ENCODE data around the gene CSMD2. TPM values are rescaled to one million over a fixed set of nuclear protein-coding genes. Genes with fewer than 3 reads are reported as not detected.

Gene CSMD2
- polyA plus RNA-seq, 1 of the 3 experiments (the other 2 are of a cell fraction) = not detected

DNA sequence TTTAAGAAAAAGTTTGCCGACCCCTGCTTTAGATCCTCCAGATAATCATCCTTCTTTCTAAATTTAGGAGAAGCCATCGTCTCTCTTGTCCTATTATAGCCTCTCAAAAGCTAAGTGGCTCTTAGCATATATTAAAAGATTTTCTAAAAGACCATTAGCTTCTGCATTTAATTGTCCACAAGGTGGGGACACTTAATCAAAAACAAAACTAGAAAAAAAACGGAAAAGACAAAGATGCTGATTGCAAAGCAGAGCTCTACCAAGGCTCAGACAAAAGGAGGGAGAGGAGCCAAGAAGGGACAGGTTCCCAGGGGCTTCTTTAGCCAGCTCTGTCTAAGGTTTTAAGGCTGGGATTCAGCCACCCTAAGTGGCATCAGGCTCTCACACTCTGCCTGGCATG lies 429.4 kb downstream of the CSMD2 start:
- no peak overlapping the region for H3K9ac ChIP-seq
- whole genome bisulfite sequencing (ENCODE audit: low lambda C conversion rate) = 1% methylated on average over 3 of the region's 3 CpGs
- H4K20me1 ChIP-seq (ENCODE audit: insufficient read depth) = no peaks in the 10 kb centered on the region
- no peak overlapping the region for H3K4me3 ChIP-seq (ENCODE audit: low read depth in 2 of 2, low read length in 1 of 2)
- CTCF ChIA-PET = interaction anchor here (0.6 to 9.1 kb wide), 43 partner anchors 8 to 1015 kb away, joined by 3 to 111 read pairs (median 4); partner anchors contain the start of gene CSMD2
- H3K4me2 ChIP-seq = no peak overlapping the region
- H3K27me3 ChIP-seq (ENCODE audit: insufficient read depth) = no peaks in the 10 kb centered on the region
- H3K9me3 ChIP-seq = no peaks in the 10 kb centered on the region
- POLR2A ChIA-PET = interaction anchor here (1.4 kb wide), 1 partner anchor 84 kb away, joined by 6 read pairs; no protein-coding TSS in a partner anchor
- H3K4me1 ChIP-seq (ENCODE audit: control insufficient read depth in 1 of 2, insufficient read depth in 2 of 2, low read depth in 1 of 2, low read length in 1 of 2) = no peaks in the 10 kb centered on the region; a peak in 1 of 4 replicates
- no peaks in the 10 kb centered on the region for H3F3A ChIP-seq (replicated peaks; ENCODE audit: insufficient read depth)
- no peak overlapping the region for H3K27ac ChIP-seq (ENCODE audit: low read depth in 2 of 2, low read length in 1 of 2)
- H3K79me2 ChIP-seq (ENCODE audit: insufficient read depth) = no peaks in the 10 kb centered on the region
- H2AFZ ChIP-seq (ENCODE audit: low read depth) = no peak overlapping the region
- peak; percentile 78 for TF ChIP-seq RAD21 (IDR thresholded peaks at IDR 0.05; ENCODE audit: low read length)
- TF ChIP-seq, protein P1, sequence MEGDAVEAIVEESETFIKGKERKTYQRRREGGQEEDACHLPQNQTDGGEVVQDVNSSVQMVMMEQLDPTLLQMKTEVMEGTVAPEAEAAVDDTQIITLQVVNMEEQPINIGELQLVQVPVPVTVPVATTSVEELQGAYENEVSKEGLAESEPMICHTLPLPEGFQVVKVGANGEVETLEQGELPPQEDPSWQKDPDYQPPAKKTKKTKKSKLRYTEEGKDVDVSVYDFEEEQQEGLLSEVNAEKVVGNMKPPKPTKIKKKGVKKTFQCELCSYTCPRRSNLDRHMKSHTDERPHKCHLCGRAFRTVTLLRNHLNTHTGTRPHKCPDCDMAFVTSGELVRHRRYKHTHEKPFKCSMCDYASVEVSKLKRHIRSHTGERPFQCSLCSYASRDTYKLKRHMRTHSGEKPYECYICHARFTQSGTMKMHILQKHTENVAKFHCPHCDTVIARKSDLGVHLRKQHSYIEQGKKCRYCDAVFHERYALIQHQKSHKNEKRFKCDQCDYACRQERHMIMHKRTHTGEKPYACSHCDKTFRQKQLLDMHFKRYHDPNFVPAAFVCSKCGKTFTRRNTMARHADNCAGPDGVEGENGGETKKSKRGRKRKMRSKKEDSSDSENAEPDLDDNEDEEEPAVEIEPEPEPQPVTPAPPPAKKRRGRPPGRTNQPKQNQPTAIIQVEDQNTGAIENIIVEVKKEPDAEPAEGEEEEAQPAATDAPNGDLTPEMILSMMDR (IDR thresholded peaks at IDR 0.05) = no peak
- TF ChIP-seq SMC3 (IDR thresholded peaks at IDR 0.05; ENCODE audit: low read depth, low read length) = peak; percentile 41; the same call in 1 of the 2 replicates
- no peaks in the 10 kb centered on the region for H3K9me2 ChIP-seq
- DNase-seq = peak; percentile 54
- no peaks in the 10 kb centered on the region for H3K36me3 ChIP-seq (replicated peaks in 1 of 2; ENCODE audit: control insufficient read depth in 1 of 2, insufficient read depth in 2 of 2, low read length in 1 of 2)

DNA sequence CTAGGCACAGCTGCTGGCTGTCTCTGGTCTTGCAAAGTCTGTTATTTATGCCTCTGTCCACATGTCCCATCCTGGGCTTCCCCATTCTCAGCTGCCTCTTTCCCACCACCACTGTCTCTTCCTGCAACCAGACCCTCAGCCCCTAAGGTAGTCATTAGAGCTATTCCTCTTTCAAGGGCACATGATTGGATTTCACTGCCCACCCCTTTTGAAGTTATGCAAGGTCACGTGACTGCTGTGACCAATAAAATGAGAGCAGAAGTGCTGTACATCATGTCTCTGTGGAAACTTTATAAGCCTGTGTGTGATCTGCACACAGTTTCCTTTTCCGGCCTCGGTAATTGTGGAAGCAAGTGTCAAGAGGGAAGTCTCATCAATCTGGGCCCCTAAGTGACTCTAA lies 437.7 kb downstream of the CSMD2 start:
- ChIA-PET POLR2A (no interaction called here), CTCF (interaction anchor here (1.0 to 2.6 kb wide), 4 partner anchors 8 to 436 kb away, joined by 3 to 9 read pairs (median 6); no protein-coding TSS in a partner anchor)
- H3K27ac ChIP-seq (ENCODE audit: low read depth in 2 of 2, low read length in 1 of 2) = no peak overlapping the region
- no peaks in the 10 kb centered on the region for H3K36me3 ChIP-seq (replicated peaks in 1 of 2; ENCODE audit: control insufficient read depth in 1 of 2, insufficient read depth in 2 of 2, low read length in 1 of 2)
- H4K20me1 ChIP-seq (ENCODE audit: insufficient read depth) = no peaks in the 10 kb centered on the region
- H3K79me2 ChIP-seq (ENCODE audit: insufficient read depth) = no peaks in the 10 kb centered on the region
- no peak for TF ChIP-seq CHD2 (IDR thresholded peaks at IDR 0.05; ENCODE audit: low read length, partially characterized antibody)
- TF ChIP-seq RAD21 (IDR thresholded peaks at IDR 0.05; ENCODE audit: low read length) = no peak
- TF ChIP-seq YY1 (IDR thresholded peaks at IDR 0.05; ENCODE audit: low read depth) = no peak
- TF ChIP-seq TCF12 (IDR thresholded peaks at IDR 0.05) = no peak
- TF ChIP-seq, protein P2, sequence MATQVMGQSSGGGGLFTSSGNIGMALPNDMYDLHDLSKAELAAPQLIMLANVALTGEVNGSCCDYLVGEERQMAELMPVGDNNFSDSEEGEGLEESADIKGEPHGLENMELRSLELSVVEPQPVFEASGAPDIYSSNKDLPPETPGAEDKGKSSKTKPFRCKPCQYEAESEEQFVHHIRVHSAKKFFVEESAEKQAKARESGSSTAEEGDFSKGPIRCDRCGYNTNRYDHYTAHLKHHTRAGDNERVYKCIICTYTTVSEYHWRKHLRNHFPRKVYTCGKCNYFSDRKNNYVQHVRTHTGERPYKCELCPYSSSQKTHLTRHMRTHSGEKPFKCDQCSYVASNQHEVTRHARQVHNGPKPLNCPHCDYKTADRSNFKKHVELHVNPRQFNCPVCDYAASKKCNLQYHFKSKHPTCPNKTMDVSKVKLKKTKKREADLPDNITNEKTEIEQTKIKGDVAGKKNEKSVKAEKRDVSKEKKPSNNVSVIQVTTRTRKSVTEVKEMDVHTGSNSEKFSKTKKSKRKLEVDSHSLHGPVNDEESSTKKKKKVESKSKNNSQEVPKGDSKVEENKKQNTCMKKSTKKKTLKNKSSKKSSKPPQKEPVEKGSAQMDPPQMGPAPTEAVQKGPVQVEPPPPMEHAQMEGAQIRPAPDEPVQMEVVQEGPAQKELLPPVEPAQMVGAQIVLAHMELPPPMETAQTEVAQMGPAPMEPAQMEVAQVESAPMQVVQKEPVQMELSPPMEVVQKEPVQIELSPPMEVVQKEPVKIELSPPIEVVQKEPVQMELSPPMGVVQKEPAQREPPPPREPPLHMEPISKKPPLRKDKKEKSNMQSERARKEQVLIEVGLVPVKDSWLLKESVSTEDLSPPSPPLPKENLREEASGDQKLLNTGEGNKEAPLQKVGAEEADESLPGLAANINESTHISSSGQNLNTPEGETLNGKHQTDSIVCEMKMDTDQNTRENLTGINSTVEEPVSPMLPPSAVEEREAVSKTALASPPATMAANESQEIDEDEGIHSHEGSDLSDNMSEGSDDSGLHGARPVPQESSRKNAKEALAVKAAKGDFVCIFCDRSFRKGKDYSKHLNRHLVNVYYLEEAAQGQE (IDR thresholded peaks at IDR 0.05; ENCODE audit: low read depth, low read length) = no peak
- no peak for TF ChIP-seq RFX5 (IDR thresholded peaks at IDR 0.05; ENCODE audit: low read length)
- no peak for TF ChIP-seq MEF2A (IDR thresholded peaks at IDR 0.05; ENCODE audit: borderline replicate concordance, low read depth)
- TF ChIP-seq FOXM1 (IDR thresholded peaks at IDR 0.05; ENCODE audit: low read depth) = no peak
- TF ChIP-seq SMC3 (IDR thresholded peaks at IDR 0.05; ENCODE audit: low read depth, low read length) = no peak
- no peak for TF ChIP-seq GATA2 (CRISPR knock-in tag; IDR thresholded peaks at IDR 0.05)
- TF ChIP-seq GABPA (IDR thresholded peaks at IDR 0.05; ENCODE audit: low read depth) = no peak
- TF ChIP-seq, protein P3, sequence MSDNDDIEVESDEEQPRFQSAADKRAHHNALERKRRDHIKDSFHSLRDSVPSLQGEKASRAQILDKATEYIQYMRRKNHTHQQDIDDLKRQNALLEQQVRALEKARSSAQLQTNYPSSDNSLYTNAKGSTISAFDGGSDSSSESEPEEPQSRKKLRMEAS (IDR thresholded peaks at IDR 0.05; ENCODE audit: low read depth) = no peak
- TF ChIP-seq POLR2AphosphoS5 (IDR thresholded peaks at IDR 0.05; ENCODE audit: low read depth, low read length) = no peak
- H3K27me3 ChIP-seq (ENCODE audit: insufficient read depth) = no peaks in the 10 kb centered on the region
- H2AFZ ChIP-seq (ENCODE audit: low read depth) = no peak overlapping the region
- H3K4me1 ChIP-seq (ENCODE audit: control insufficient read depth in 1 of 2, insufficient read depth in 2 of 2, low read depth in 1 of 2, low read length in 1 of 2) = no peaks in the 10 kb centered on the region; a peak in 1 of 4 replicates
- no peaks in the 10 kb centered on the region for H3K9me2 ChIP-seq
- no peaks in the 10 kb centered on the region for H3F3A ChIP-seq (replicated peaks; ENCODE audit: insufficient read depth)
- no peak for DNase-seq
- H3K4me2 ChIP-seq = no peak overlapping the region
- no peak overlapping the region for H3K9ac ChIP-seq
- 71% methylated on average over 3 of the region's 3 CpGs for WGBS (ENCODE audit: low lambda C conversion rate)
- H3K4me3 ChIP-seq (ENCODE audit: low read depth in 2 of 2, low read length in 1 of 2) = no peak overlapping the region
- H3K9me3 ChIP-seq = no peaks in the 10 kb centered on the region
